Peyer's patch (tissue), 4 donors: ENCODE measurements around the gene ETAA1.

Source experiments
- CTCF ChIP-seq, 6 experiments: fragments of 450-650 bp in 4 of 6; fragments of 200-600 bp in 2 of 6; sonication (generic) in 1 of 6; IDR thresholded peaks; one replicate each; pipeline ENCODE4 v1.5.1; 2017 to 2019; ENCODE audit warnings: antibody characterized with exemption in 6 of 6, mild to moderate bottlenecking in 3 of 6, moderate library complexity in 1 of 6
- POLR2A ChIP-seq, 2 donors: fragments of 450-650 bp; IDR thresholded peaks; one replicate each; pipeline ENCODE4 v1.5.1; 2017; ENCODE audit warnings: antibody characterized with exemption in 2 of 2, mild to moderate bottlenecking in 2 of 2, moderate library complexity in 2 of 2

GRCh38 chr2:67459761-67460160 lies 62.6 kb downstream of the ETAA1 start:
- TF ChIP-seq CTCF (IDR thresholded peaks at IDR 0.05) = no peak
- no peak for TF ChIP-seq POLR2A (IDR thresholded peaks at IDR 0.05)
